Fibroblast of skin of scalp (primary cell): ENCODE data around the gene MDGA2.
"Not testable (repeated sequence)": the region's sequence is repeated elsewhere in the genome, so short reads cannot be mapped to it uniquely, and the experiment has no call there.

Experiments used
- DNase-seq: peaks from one replicate; pipeline ENCODE4 v3.0.0-alpha.2; 2013

Gene MDGA2

GRCh38 chr14:47102472-47102871, 572.9 kb downstream of the MDGA2 start:
- DNase-seq, result no peak

GRCh38 chr14:47085678-47086077, 589.7 kb downstream of the MDGA2 start:
- DNase-seq, result no peak

- no peak for DNase-seq
These were observed 610.1 kb downstream of the MDGA2 start for GRCh38 chr14:47065326-47065725.

- DNase-seq, result no peak
These were observed 615.4 kb downstream of the MDGA2 start for GRCh38 chr14:47060050-47060449.

GRCh38 chr14:47057364-47057763, 618.0 kb downstream of the MDGA2 start:
- no peak for DNase-seq

- peak; percentile 6 for DNase-seq
These were observed 630.6 kb downstream of the MDGA2 start for GRCh38 chr14:47044841-47045240.

- no peak for DNase-seq
These were observed 634.9 kb downstream of the MDGA2 start for GRCh38 chr14:47040550-47040949.

GRCh38 chr14:47039336-47039735, 636.1 kb downstream of the MDGA2 start:
- DNase-seq, result no peak

DNA sequence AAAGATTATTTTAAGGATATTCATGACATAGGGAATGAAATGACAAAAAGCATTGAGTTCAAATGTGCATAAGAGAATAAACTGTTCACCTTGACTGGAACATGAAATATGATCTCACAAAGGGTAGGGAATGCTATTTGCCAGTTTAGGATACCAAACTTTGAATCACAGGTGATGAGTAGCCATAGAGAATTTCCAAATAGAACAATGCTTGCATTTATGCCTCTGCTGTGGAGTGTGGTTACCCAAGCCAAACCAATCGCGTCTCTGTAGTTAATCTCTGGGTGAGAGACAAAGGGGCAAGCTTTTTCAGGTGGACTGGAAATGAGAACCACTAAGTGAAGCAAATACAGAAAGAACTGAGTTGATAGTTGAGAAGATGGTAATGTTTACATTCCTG, 652.7 kb downstream of the MDGA2 start:
- no peak for DNase-seq

- DNase-seq, result no peak
These were observed 654.9 kb downstream of the MDGA2 start for GRCh38 chr14:47020500-47020899.

DNA sequence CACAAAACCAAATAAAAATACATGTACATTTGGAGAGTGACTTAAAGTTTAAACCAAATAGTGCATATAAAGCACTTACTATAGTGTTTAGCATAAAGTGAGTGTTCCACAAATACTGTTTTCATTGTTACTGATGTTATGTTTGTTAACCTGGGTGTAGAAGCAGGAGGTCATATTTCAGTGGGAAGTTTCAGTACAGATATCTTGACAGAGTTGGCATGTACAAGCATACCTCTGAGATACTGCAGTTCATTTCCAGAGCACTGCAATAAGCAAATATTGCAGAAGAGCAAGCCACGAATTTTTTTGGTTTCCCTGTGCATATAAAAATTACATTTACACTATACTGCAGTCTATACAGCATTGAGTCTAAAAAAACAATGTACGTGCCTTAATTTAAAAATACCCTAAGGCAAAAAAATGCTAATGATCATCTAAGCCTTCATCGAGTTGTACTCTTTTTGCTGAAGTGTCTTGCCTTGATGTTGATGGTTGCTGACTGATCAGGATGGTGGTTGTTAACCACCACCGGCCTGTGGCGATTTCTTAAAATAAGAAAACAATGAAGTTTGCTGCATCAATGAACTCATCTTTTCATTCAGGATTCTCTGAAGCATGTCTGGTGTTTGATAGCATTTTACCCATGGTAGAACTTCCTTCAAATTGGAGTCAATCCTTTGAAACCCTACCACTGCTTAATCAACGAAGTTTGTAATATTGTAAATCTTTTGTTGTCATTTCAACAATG, 662.7 kb downstream of the MDGA2 start:
- DNase-seq, result no peak

DNA sequence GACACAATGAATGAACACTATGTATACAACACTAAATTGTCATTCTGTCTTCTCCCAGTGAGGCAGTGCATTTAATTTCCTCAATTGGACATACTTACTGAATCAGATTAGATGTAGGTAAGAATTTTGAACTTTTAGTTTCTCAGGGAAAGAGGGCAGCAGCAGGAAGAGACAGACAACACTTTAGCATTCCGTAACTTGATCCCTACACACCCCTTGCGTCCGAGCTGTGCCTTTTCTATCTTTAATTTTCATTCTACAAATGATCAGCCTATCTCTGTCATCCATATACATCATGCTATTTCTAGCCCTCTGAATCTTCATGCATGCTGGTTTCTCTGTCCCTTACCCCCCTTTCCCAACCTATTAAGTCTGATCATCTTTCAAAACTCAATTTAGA, 665.8 kb downstream of the MDGA2 start:
- no peak for DNase-seq

- no peak for DNase-seq
These were observed 666.7 kb downstream of the MDGA2 start for GRCh38 chr14:47008732-47009131.

- DNase-seq, result no peak
These were observed 675.7 kb downstream of the MDGA2 start for GRCh38 chr14:46999661-47000060.

GRCh38 chr14:46989566-46989965, 685.8 kb downstream of the MDGA2 start:
- no peak for DNase-seq

DNA sequence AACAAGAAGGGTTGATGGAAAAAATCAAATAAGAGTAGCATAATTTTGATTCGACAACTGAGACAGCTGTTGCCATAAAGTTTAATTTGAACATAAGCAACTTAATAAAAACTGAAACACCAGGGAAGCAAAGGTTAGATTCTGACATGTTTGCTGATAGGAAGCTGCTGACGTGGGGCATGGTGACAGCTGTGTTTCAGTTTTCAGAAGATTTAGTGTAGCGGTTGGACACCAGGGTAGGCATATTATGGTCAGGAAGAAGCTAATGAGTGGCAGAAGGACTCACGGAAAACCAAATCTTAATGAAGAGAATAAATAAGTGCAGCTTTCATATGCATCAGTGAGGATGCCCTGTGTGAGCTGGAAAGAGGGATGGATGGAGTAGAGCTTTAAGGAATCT, 687.1 kb downstream of the MDGA2 start:
- no peak for DNase-seq

- no peak for DNase-seq
These were observed 689.6 kb downstream of the MDGA2 start for GRCh38 chr14:46985529-46986380.

DNA sequence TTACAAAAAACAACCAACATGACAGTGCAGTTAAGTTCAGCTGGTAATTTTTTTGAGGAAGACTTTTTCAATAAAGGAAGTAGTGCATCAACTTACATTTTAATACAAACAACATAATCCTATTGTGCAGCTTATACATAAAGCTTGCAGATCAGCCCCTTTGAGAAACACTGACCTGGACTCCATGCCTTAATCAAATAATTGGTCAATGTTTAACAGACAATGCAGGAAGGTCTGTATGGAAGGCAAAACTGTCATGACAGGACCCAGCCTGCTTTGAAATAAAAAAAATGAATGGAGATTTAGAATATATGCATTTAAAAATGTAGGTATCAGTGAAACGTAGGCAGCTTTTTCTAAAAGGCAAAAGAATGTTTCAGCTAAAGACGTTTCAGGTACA, 702.1 kb downstream of the MDGA2 start:
- DNase-seq, result no peak

DNA sequence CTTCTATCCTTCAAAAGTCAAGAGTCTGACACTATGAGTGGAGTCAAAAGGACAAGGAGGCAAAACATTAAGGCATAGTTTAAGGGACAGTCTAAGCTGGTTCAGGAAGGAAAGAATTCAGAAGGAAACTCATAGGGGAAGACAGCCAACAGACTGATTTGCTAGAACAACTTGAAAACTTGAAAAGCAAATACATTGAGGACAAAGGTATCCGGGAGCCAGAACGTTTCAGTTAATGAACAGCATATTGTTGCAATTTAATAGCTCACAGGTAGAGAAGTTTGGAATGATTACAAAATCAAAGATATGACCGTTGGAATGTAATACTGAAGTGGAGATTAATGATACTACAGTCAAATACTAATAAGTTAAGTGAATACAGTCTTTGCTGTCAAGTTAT, 711.0 kb downstream of the MDGA2 start:
- DNase-seq, result no peak

DNA sequence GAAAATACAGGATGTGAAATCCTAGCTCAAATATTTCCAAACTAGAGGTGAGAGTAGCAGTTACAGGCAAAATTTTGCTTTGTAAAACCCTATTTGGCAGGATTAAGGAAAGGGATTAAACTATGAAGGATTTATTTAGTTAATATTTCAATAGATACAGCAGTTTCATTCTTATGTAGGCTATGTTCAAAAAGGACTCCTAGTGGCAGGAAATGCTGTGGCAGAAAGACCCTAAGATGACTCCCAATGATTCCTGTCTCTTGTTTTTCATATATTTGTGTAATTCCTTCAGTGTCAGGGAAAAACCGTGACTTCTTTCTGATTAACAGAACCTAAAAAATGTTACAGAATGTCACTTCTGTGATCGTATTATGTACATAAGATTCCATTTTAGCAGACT, 724.3 kb downstream of the MDGA2 start:
- DNase-seq, result no peak

GRCh38 chr14:46940611-46941010, 734.8 kb downstream of the MDGA2 start:
- DNase-seq, result no peak

- DNase-seq, result no peak
These were observed 754.9 kb downstream of the MDGA2 start for GRCh38 chr14:46920542-46920941.

DNA sequence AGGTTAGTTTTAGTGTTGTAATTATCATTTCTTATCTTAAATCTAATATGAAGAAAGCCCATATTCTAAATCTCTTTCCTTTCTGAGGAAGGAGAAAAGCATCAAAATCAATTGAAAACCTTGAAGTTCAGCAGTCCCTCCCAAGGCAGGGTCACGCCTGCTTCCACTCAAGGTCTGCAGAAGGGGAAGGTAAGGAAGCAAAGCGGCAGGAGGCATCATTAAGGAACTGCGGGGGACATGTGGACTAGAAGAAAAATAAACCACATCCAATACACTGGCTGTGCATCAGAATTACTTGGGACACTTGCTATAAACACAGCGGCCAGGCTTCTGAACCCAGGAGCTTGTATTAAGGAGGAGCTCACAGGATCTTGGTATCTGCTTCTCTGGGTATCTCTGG, 759.9 kb downstream of the MDGA2 start:
- not testable (repeated sequence) for DNase-seq

GRCh38 chr14:46902837-46903236, 772.6 kb downstream of the MDGA2 start:
- no peak for DNase-seq
